HUES6 (cell line): Measurements from ENCODE around the gene PLA2G4C.

Experiments used
- H3K27ac ChIP-seq: 2 replicates; pipeline ENCODE4 v1.7.0; 2013; ENCODE audit warnings: low read depth, mild to moderate bottlenecking, low read length, inconsistent platforms
- H3K27me3 ChIP-seq: 2 replicates; pipeline ENCODE4 v1.6.1; 2013; ENCODE audit warnings: low read length; ENCODE audit not compliant: control insufficient read depth, insufficient read depth
- H3K36me3 ChIP-seq: 2 replicates; pipeline ENCODE4 v1.6.1; 2013; ENCODE audit warnings: low read length; ENCODE audit not compliant: control insufficient read depth, insufficient read depth
- H3K4me1 ChIP-seq: 2 replicates; pipeline ENCODE4 v1.6.1; 2013; ENCODE audit warnings: low read length; ENCODE audit not compliant: control insufficient read depth, insufficient read depth
- H3K4me3 ChIP-seq: 2 replicates; pipeline ENCODE4 v1.5.1; 2013; ENCODE audit warnings: low read depth, low read length
- H3K9ac ChIP-seq: one replicate; pipeline ENCODE4 v1.6.1; 2013; ENCODE audit warnings: mild to moderate bottlenecking, low read length
- H3K9me3 ChIP-seq: 2 replicates; pipeline ENCODE4 v1.6.1; 2013; ENCODE audit warnings: low read depth, low read length; ENCODE audit not compliant: control insufficient read depth, insufficient read depth

Gene PLA2G4C

DNA sequence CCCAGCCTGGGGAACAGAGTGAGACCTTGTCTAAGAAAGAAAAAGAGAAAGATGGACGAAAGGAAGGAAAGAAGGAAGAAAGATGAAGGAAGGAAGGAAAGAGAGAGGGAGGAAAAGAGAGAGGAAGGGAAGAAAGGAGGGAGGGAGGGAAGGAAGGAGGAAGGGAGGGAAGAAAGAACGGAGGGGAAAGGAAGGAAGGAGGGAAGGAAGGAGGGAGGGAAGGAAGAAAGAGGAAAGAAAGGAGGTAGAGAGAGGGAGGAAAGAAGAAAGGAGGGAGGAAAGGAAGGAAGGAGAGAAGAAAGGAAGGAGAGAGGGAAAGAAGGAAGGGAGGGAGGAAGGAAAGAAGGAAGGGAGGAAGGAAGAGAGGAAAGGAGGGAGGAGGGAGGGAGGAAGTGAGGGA lies 87.6 kb downstream of the PLA2G4C start:
- H3K36me3 ChIP-seq, result no peaks in the 10 kb centered on the region
- no peak overlapping the region for H3K27ac ChIP-seq
- peaks cover 4% of the 10 kb centered on the region; the same call in 1 of the 2 replicates for H3K9me3 ChIP-seq
- no peaks in the 10 kb centered on the region for H3K4me1 ChIP-seq
- H3K9ac ChIP-seq, result no peak overlapping the region
- no peak overlapping the region for H3K4me3 ChIP-seq
- peaks cover 27% of the 10 kb centered on the region; the same call in 1 of the 2 replicates for H3K27me3 ChIP-seq

DNA sequence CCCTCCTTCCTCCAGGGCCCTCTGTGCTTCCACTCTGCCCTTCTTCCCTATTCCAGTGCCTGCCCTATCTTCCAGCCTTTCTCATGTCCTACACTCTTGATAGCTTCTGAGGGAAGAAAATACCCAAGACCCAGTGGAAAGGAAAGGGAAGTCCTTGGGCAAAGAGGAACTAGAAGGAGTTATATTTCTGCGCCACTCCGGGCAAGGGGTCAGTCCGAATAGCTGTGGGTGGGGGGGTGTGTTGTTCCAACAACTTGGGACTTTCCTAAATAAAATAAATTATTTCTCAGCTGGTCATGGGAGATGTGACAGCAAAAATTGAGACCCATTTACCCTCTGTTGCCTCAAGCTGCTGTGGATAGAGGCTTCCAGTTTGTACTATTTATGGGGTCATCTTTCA lies 89.9 kb downstream of the PLA2G4C start:
- H3K36me3 ChIP-seq, result no peaks in the 10 kb centered on the region
- H3K9ac ChIP-seq, result no peak overlapping the region
- H3K27me3 ChIP-seq, result peaks cover 31% of the 10 kb centered on the region; the same call in 1 of the 2 replicates
- no peak overlapping the region for H3K4me3 ChIP-seq
- H3K9me3 ChIP-seq, result peaks cover under 1% of the 10 kb centered on the region; the same call in 1 of the 2 replicates
- H3K4me1 ChIP-seq, result no peaks in the 10 kb centered on the region
- H3K27ac ChIP-seq, result no peak overlapping the region

DNA sequence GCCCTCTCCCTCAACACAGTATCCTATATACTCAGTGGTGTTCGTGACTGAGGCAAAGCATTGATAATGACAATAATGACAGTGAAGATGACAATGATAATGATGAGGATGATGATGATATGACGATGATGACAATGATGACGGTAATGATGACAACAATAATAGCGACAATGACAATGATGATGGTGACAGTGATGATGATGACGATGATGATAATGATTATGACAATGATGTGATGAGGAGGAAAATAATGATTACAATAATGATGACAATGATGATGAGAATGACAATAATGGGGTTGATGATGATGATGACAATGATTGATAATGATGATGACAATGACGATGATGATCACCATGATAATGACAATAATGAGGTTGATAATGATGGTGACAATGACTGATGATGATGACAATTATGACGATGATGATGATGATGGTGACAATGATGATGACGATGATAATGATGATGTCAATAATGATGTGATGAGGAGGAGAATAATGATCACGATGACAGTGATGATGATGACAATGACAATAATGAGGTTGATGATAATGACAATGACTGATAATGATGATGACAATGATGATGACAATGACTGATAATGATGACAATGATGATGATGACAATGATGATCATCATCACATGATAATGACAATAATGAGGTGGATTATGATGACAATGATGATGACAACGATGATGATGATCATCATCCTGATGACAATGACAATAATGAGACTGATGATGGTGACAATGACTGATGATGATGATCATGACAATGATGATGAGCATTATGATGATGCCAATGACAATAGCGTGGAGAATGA lies 99.5 kb downstream of the PLA2G4C start:
- Histone ChIP-seq H3K27ac (no peak overlapping the region), H3K9ac (no peak overlapping the region), H3K9me3 (peaks cover 6% of the 10 kb centered on the region; the same call in 1 of the 2 replicates), H3K4me1 (no peaks in the 10 kb centered on the region), H3K27me3 (peaks cover 7% of the 10 kb centered on the region; the same call in 1 of the 2 replicates), H3K36me3 (no peaks in the 10 kb centered on the region), H3K4me3 (no peak overlapping the region)

GRCh38 chr19:48006762-48007161 lies 103.9 kb downstream of the PLA2G4C start:
- H3K4me3 ChIP-seq, result no peak overlapping the region
- H3K9ac ChIP-seq, result no peak overlapping the region
- peaks cover 8% of the 10 kb centered on the region; the same call in 1 of the 2 replicates for H3K9me3 ChIP-seq
- H3K36me3 ChIP-seq, result no peaks in the 10 kb centered on the region
- no peaks in the 10 kb centered on the region for H3K4me1 ChIP-seq
- no peak overlapping the region for H3K27ac ChIP-seq
- H3K27me3 ChIP-seq, result no peaks in the 10 kb centered on the region

DNA sequence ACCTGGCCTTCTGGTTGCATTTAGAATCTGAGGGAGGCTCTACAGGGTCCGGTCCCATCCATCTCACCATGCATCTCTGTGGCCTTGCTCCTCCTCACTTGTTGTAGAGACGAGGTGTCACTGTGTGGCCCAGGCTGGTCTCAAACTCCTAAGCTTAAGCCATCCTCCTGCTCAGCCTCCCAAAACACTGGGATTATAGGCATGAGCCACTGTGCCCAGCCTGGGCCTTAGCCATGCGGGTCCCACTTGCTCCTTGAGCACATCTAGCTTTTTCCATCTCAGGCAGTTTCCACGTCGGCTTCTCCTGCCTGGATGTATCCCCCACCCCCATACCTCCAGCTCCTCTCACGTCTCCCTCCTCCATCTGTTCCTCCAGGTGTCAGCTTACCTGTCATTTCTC lies 106.4 kb downstream of the PLA2G4C start:
- Histone ChIP-seq H3K4me1 (no peaks in the 10 kb centered on the region), H3K9ac (no peak overlapping the region), H3K9me3 (peaks cover 9% of the 10 kb centered on the region; the same call in 1 of the 2 replicates), H3K27ac (no peak overlapping the region), H3K4me3 (no peak overlapping the region), H3K36me3 (no peaks in the 10 kb centered on the region), H3K27me3 (no peaks in the 10 kb centered on the region)

DNA sequence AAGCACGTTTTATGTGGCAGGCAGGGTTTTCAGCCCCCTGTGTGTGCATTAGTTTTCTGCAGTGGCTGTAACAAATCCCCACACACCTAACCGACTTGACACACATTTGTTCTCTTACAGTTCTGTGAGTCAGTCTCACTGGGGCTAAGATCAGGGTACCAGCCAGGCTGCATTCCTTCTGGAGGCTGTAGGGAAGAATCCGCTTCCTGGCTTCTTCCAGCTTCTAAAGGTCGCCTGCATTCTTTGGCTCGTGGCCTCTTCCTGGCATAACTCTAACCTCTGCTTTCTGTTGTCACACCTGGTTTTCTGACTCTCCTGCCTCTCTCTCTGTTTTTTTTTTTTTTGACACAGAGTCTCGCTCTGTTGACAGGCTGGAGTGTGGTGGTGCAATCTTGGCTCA lies 109.8 kb downstream of the PLA2G4C start:
- Histone ChIP-seq H3K36me3 (no peaks in the 10 kb centered on the region), H3K9ac (no peak overlapping the region), H3K9me3 (peaks cover 9% of the 10 kb centered on the region; the same call in 1 of the 2 replicates), H3K27me3 (peaks cover 2% of the 10 kb centered on the region; the same call in 1 of the 2 replicates), H3K27ac (no peak overlapping the region), H3K4me3 (no peak overlapping the region), H3K4me1 (no peaks in the 10 kb centered on the region)

GRCh38 chr19:47998800-47999199 lies 111.8 kb downstream of the PLA2G4C start:
- peaks cover 9% of the 10 kb centered on the region; the same call in 1 of the 2 replicates for H3K9me3 ChIP-seq
- no peak overlapping the region for H3K27ac ChIP-seq
- H3K36me3 ChIP-seq, result no peaks in the 10 kb centered on the region
- no peak overlapping the region for H3K9ac ChIP-seq
- H3K4me1 ChIP-seq, result no peaks in the 10 kb centered on the region
- no peak overlapping the region for H3K4me3 ChIP-seq
- peaks cover 2% of the 10 kb centered on the region; the same call in 1 of the 2 replicates for H3K27me3 ChIP-seq
